Erythroblast (primary cell): ENCODE data around the gene AMN1.

Experiments used
- GATA1 ChIP-seq: IDR thresholded peaks from 2 replicates; pipeline ENCODE4 v1.6.1; 2011; ENCODE audit warnings: low read depth, mild to moderate bottlenecking, control low read depth, low read length, moderate library complexity
- POLR2A ChIP-seq: IDR thresholded peaks from 2 replicates; pipeline ENCODE4 v1.6.1; 2011; ENCODE audit warnings: mild to moderate bottlenecking, low read length

DNA sequence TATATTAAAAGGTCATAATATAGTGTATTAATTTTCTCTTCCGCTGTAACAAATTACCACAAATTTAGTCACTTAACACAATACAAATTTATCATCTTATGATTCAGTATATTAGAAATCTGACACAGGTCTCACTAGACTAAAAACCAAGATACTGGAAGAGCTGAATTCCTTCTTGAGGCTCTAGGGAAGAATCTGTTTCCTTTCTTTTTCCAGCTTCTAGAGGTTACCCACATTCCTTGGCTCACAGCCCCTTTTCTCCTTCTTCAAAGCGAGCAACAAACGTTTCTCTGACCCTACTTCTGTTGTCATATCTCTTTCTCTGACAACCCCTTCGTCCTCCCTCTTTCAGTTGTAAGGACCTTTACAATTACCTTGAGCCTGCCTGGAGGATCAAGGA lies 43.4 kb upstream of the AMN1 start:
- TF ChIP-seq POLR2A (no peak), GATA1 (no peak)
